Ishikawa (cell line): ENCODE results near the gene PBX1.

Source experiments
- CEBPB ChIP-seq: IDR thresholded peaks from 2 replicates; pipeline ENCODE4 v1.6.1; 2012
- CREB1 ChIP-seq: IDR thresholded peaks from 2 replicates; pipeline ENCODE4 v1.6.1; 2012; ENCODE audit warnings: low read depth
- EGR1 ChIP-seq: IDR thresholded peaks from 2 replicates; pipeline ENCODE4 v1.6.1; 2012
- EP300 ChIP-seq: IDR thresholded peaks from 2 replicates; pipeline ENCODE4 v1.6.1; 2012; ENCODE audit warnings: borderline replicate concordance
- FOXM1 ChIP-seq: IDR thresholded peaks from 2 replicates; pipeline ENCODE4 v1.6.1; 2012; ENCODE audit warnings: low read depth, borderline replicate concordance
- MAX ChIP-seq: IDR thresholded peaks from 2 replicates; pipeline ENCODE4 v1.6.1; 2012
- NFIC ChIP-seq: IDR thresholded peaks from 2 replicates; pipeline ENCODE4 v1.6.1; 2012
- RAD21 ChIP-seq: IDR thresholded peaks from 2 replicates; pipeline ENCODE4 v1.6.1; 2012; ENCODE audit warnings: low read depth
- REST ChIP-seq: IDR thresholded peaks from 2 replicates; pipeline ENCODE4 v1.6.1; 2012; ENCODE audit warnings: low read depth, mild to moderate bottlenecking
- TAF1 ChIP-seq: IDR thresholded peaks from 2 replicates; pipeline ENCODE4 v1.6.1; 2012; ENCODE audit warnings: low read depth, mild to moderate bottlenecking
- TCF12 ChIP-seq: IDR thresholded peaks from 2 replicates; pipeline ENCODE4 v1.6.1; 2012; ENCODE audit warnings: low read depth
- TEAD4 ChIP-seq: IDR thresholded peaks from 2 replicates; pipeline ENCODE4 v1.6.1; 2012
- USF1 ChIP-seq: IDR thresholded peaks from 2 replicates; pipeline ENCODE4 v1.6.1; 2012
- YY1 ChIP-seq: IDR thresholded peaks from 2 replicates; pipeline ENCODE4 v1.6.1; 2012; ENCODE audit warnings: low read depth
- ZBTB7A ChIP-seq: IDR thresholded peaks from 2 replicates; pipeline ENCODE4 v1.6.1; 2012; ENCODE audit warnings: low read depth

PBX1 gene

GRCh38 chr1:164770131-164770529 lies 211.1 kb downstream of the PBX1 start:
- no peak for TF ChIP-seq RAD21
- TF ChIP-seq REST = no peak
- no peak for TF ChIP-seq EGR1
- TF ChIP-seq TCF12 = no peak
- no peak for TF ChIP-seq FOXM1
- TF ChIP-seq YY1 = no peak
- no peak for TF ChIP-seq CEBPB

- no peak for TF ChIP-seq YY1
- TF ChIP-seq TEAD4 = no peak
- no peak for TF ChIP-seq ZBTB7A
- TF ChIP-seq REST = no peak
- no peak for TF ChIP-seq CREB1
- TF ChIP-seq TCF12 = no peak
- TF ChIP-seq NFIC = no peak
- no peak for TF ChIP-seq EGR1
- TF ChIP-seq EP300 = no peak
- TF ChIP-seq RAD21 = no peak
- TF ChIP-seq MAX = no peak
- no peak for TF ChIP-seq TAF1
- TF ChIP-seq CEBPB = no peak
- TF ChIP-seq FOXM1 = no peak
- TF ChIP-seq USF1 = no peak
Observed at GRCh38 chr1:164771041-164771618, 212.1 kb downstream of the PBX1 start.

DNA sequence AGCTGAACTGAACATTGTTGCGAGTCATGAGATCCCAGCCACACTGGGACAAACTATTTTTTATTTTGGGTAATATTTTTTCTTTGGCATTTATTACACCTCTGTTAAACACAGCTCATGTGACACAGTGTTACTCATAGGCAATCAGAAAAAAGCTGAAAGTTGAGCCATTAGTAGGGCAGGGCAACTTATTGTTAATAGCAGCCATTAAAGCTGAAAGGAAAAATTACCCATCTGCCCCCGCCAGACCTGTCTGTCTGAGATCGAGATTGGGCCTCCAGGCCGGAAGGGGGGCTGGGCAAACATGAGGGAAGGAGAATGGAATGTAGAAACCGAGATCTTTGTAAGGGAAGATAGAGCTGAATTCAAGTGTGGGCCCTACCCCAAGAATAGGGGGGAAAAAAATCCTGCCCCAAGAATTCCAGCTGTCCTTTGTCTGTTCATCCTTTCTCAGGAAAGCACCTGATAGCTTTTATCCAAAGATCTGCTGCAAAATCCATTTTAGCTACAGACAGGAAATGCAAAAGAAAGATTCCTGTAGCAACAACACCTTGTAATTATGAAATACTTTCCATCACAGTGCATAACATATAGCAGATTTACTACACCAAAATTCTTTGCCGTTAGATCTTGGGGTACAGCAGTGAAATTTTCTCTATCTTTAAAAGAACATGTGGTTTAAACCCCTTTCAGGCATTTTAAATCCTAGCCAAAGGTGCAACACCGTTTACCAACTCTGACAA lies 212.8 kb downstream of the PBX1 start:
- TF ChIP-seq NFIC = no peak
- peak; percentile 41; the same call in 1 of the 2 replicates for TF ChIP-seq USF1
- no peak for TF ChIP-seq FOXM1
- TF ChIP-seq REST = no peak
- no peak for TF ChIP-seq CREB1
- no peak for TF ChIP-seq CEBPB
- TF ChIP-seq YY1 = peak; percentile 53; the same call in 1 of the 2 replicates
- no peak for TF ChIP-seq EP300
- no peak for TF ChIP-seq ZBTB7A
- TF ChIP-seq TAF1 = no peak
- no peak for TF ChIP-seq RAD21
- TF ChIP-seq EGR1 = no peak
- peak; percentile 24 for TF ChIP-seq TEAD4

- TF ChIP-seq FOXM1 (no peak), YY1 (no peak), MAX (0 out of 2 replicates have a peak, but pooled peaks have one; percentile 24), USF1 (no peak)
Observed at GRCh38 chr1:164772635-164773034, 213.7 kb downstream of the PBX1 start.
